Effector memory CD8-positive, alpha-beta T cell (primary cell): Measurements from ENCODE around the gene KCMF1.
A peak's percentile ranks its signal among the peaks of the same experiment; 100 is the strongest.

Source experiments
- ATAC-seq: fragments of 150-1000 bp; cut with Tn5 transposase; replicated peaks from 2 replicates; pipeline ENCODE4 v1.10.0; 2021; ENCODE audit warnings: mild to moderate bottlenecking, moderate library complexity
- DNase-seq, 3 experiments: peaks; one replicate each; pipeline ENCODE4 v3.0.0; 2021
- H3K27ac Mint-ChIP-seq, 2 donors: one replicate each; pipeline ENCODE4 v1.8.0; 2022; ENCODE audit warnings: mild to moderate bottlenecking in 2 of 2, mixed read lengths in 2 of 2, moderate library complexity in 2 of 2
- H3K27me3 Mint-ChIP-seq, 2 donors: one replicate each; pipeline ENCODE4 v1.8.0; 2022; ENCODE audit warnings: mixed read lengths in 2 of 2
- H3K36me3 Mint-ChIP-seq: one replicate; pipeline ENCODE4 v1.8.0; 2022; ENCODE audit warnings: mild to moderate bottlenecking, moderate library complexity, mixed read lengths; ENCODE audit not compliant: insufficient read depth
- H3K4me1 Mint-ChIP-seq, 2 donors: one replicate each; pipeline ENCODE4 v1.8.0; 2022; ENCODE audit warnings: low read depth in 2 of 2, mixed read lengths in 2 of 2
- H3K4me3 Mint-ChIP-seq, 2 donors: one replicate each; pipeline ENCODE4 v1.8.0; 2022; ENCODE audit warnings: mild to moderate bottlenecking in 2 of 2, mixed read lengths in 2 of 2, moderate library complexity in 2 of 2
- H3K9me3 Mint-ChIP-seq, 2 donors: one replicate each; pipeline ENCODE4 v1.8.0; 2022; ENCODE audit warnings: mixed read lengths in 2 of 2

The KCMF1 gene

DNA sequence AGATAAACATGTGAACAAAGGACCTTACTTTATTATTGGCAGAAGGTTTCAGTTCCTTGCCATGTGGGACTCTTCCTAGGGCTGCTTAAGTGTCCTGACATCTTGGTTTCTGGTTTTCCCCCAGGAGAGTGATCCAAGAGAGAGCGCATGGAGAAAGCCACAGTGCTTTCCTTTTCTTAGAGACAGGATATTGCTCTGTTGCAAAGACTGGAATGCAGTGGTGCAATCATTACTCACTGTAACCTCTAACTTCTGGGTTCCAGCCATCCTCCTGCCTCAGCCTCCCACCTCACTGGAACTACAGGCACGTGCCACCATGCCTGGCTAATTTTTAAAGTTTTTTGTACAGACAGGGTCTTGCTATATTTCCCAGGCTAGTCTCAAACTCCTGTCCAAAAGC lies 124.1 kb downstream of the KCMF1 start:
- H3K36me3 Mint-ChIP-seq: no peaks in the 10 kb centered on the region
- peaks cover 47 to 50% of the 10 kb centered on the region in 2 donors for H3K27me3 Mint-ChIP-seq
- no peak overlapping the region for H3K4me3 Mint-ChIP-seq
- no peaks in the 10 kb centered on the region for H3K9me3 Mint-ChIP-seq
- no peak overlapping the region for H3K27ac Mint-ChIP-seq
- ATAC-seq (no peak), DNase-seq (no peak)
- H3K4me1 Mint-ChIP-seq: no peaks in the 10 kb centered on the region

- DNase-seq: no peak
- ATAC-seq: no peak
- no peaks in the 10 kb centered on the region for H3K9me3 Mint-ChIP-seq
- no peaks in the 10 kb centered on the region for H3K4me1 Mint-ChIP-seq
- no peak overlapping the region for H3K4me3 Mint-ChIP-seq
- H3K27ac Mint-ChIP-seq: no peak overlapping the region
- H3K36me3 Mint-ChIP-seq: no peaks in the 10 kb centered on the region
- H3K27me3 Mint-ChIP-seq: peaks cover 39 to 43% of the 10 kb centered on the region in 2 donors
Observed at GRCh38 chr2:85096616-85097015, 125.7 kb downstream of the KCMF1 start.

DNA sequence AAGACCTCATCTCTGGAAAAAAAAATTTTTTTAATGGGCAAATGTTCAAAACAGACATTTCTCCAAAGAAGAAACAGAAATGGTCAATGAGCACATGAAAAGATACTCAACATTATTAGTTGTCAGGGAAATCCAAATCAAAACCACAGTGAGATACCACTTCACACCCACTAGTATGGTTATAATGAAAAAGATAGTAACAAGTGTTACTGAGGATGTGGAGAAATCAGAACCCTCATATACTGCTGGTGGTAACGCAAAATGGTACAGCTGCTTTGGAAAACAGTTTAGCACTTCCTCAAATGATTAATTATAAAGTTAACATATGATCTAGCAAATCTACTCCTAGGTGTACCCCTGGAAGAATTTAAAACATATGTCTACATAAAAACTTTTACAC lies 133.3 kb downstream of the KCMF1 start:
- peaks cover 12 to 17% of the 10 kb centered on the region in 2 donors for H3K27me3 Mint-ChIP-seq
- no peaks in the 10 kb centered on the region for H3K36me3 Mint-ChIP-seq
- no peak overlapping the region for H3K4me3 Mint-ChIP-seq
- DNase-seq (no peak), ATAC-seq (peak; percentile 42)
- H3K9me3 Mint-ChIP-seq: peaks cover 0 to 2% of the 10 kb centered on the region in 2 donors
- H3K27ac Mint-ChIP-seq: peak overlapping the region in 1 of 2 donors; percentile 45
- H3K4me1 Mint-ChIP-seq: no peaks in the 10 kb centered on the region

DNA sequence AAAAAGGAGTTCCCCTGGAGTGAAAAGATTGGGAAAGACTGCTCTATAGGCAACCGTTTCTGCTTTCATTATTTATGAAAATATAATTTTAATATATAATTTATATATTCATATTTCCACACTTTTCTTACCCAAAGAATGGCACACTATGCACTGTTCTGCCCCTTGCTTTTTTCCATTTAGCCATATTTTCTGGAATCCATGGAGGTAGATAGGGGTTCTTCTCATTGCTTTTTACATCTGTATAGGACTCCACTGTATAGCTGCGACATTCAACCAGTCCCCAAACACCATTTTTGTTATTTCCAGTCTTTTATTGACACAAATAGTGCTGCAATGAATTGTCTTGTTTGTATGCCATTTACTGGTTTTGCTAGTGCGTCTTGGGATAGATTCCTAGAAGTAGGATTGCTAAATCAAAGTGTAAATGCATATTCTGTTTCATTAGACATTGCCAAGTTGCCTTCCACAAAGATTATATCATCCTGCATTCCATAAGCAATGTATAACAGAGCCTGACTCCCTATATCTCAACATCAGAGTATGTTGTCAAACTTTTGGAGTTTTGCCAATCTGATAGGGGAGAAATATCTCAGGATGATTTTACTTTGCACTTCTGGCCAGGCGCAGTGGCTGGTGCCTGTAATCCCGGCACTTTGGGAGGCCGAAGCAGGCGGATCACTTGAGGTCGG lies 135.7 kb downstream of the KCMF1 start:
- no peaks in the 10 kb centered on the region for H3K4me1 Mint-ChIP-seq
- no peak for ATAC-seq
- DNase-seq: no peak

More for the DNA sequence above, 135.7 kb downstream of the KCMF1 start:
- H3K4me3 Mint-ChIP-seq: no peak overlapping the region
- H3K27ac Mint-ChIP-seq: no peak overlapping the region
- no peaks in the 10 kb centered on the region for H3K36me3 Mint-ChIP-seq
- peaks cover 17 to 23% of the 10 kb centered on the region in 2 donors for H3K27me3 Mint-ChIP-seq
- peaks cover 0 to 2% of the 10 kb centered on the region in 2 donors for H3K9me3 Mint-ChIP-seq
